IPS-18c (cell line): ENCODE measurements around the gene FRAS1.
"Not testable (repeated sequence)": the region's sequence is repeated elsewhere in the genome, so short reads cannot be mapped to it uniquely, and the experiment has no call there.

ENCODE experiments used
- H3K4me3 ChIP-seq: 2 replicates; pipeline ENCODE4 v1.7.0; 2013; ENCODE audit warnings: low read depth, mild to moderate bottlenecking, low read length, moderate library complexity; ENCODE audit not compliant: insufficient read depth
- H3K9me3 ChIP-seq: one replicate; pipeline ENCODE4 v1.6.1; 2013; ENCODE audit warnings: mild to moderate bottlenecking, low read length, moderate library complexity; ENCODE audit not compliant: control insufficient read depth, insufficient read depth

FRAS1 gene

DNA sequence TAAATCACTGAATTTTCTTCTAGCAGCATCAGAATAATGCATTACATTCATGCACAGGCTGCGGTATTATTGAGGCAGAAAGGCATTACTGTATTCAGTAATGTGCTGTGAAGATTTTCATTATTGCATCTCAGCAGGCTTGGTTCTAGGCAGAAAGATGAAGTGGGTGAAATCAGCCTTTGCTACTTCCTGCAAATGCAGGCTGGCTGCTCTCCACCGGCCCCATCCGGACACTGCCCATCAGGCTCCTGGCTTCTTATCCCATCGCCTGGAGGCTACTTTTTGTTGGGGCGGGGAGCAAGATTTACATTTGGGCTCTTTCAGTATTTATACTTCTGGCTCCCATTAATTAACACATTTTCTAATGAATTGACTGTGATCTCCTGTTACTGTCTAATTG is 117.8 kb downstream of the FRAS1 start:
- Histone ChIP-seq H3K9me3 (no peaks in the 10 kb centered on the region), H3K4me3 (no peak overlapping the region)

DNA sequence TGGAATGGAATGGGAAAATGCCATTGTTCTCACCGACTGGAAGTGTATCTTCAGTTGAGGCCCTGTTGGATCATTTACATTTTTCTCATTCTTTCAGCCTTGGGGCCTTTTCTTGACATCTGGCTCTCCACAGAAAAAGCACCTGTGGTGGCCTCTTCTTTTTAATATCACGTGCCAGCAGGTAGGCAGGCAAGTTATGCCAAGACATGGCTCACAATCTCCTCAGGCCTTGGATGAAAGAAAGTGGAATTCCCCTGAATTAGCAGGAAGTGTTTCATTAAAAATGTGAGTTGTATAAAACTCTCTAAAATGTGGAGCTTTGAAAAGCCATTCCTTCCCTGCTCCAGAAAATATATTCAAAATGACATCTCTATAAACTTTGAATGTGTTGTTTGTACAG is 122.1 kb downstream of the FRAS1 start:
- Histone ChIP-seq H3K4me3 (no peak overlapping the region), H3K9me3 (no peaks in the 10 kb centered on the region)

DNA sequence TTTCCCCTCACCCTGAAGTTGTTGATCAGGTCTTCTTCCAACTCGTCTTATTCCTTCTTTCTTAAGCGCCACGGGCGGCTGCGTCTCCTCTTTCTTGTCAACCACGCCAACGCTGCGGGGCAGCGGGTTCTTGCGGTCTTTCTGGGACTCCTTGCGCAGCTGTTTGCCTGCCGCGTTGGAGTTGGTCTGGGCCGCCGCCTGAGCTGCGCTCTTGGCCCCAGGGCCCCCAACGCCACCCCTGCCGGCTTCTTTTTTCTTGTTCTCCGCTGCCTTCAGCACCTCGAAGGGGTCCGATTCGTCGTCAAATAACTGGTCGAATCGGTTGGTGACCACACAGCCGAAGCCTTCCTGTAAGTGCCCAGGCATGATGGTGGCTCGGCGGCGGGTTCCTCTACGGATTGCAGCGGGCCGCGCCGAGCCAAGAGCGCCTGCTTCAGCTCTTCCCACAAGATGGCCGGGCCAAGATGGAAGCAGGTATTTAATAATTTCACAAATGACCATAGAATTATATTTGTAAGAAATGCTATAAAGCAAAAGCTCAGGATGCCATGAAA is 124.6 kb downstream of the FRAS1 start:
- H3K9me3 ChIP-seq, H3K4me3 ChIP-seq: not testable (repeated sequence)

DNA sequence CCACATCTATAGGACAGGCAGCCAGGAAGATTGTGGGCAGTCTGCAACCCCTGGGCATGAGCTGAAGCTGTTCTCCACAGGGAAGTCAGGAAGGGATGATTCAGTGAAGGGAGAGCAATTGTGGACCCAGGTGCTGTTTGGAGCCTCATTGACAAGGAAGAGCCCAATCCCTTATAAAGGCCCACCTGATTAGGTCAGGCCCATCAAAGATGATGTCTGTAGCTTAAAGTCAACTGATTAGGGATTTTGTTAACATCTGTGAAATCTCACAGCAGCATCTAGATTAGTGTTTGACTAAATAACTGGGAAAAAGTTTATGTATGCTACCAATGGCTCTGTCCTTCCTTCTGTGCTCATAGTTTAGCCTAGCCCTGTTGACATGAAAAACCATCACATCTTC is 127.5 kb downstream of the FRAS1 start:
- Histone ChIP-seq H3K9me3 (no peaks in the 10 kb centered on the region), H3K4me3 (no peak overlapping the region)

DNA sequence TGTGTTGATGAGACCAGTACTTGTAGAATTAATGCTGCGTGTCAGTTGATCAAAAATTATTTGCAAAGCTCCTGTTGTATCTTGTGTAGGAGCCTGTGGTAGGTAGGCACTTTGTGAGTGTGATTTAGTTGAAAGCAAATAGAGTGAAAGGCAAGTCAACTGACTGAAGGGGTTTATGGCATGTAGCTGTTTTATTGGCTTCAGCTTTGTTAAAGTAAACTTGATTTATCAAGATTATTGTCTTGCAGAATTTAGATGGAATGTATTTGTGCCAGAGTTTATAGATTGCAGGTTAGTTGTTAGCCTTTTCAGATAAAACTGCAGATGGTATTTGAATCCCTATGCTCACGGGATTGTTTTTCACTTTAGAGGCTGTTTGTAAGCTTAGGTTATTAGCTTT is 128.0 kb downstream of the FRAS1 start:
- H3K4me3 ChIP-seq = no peak overlapping the region
- H3K9me3 ChIP-seq = no peaks in the 10 kb centered on the region

DNA sequence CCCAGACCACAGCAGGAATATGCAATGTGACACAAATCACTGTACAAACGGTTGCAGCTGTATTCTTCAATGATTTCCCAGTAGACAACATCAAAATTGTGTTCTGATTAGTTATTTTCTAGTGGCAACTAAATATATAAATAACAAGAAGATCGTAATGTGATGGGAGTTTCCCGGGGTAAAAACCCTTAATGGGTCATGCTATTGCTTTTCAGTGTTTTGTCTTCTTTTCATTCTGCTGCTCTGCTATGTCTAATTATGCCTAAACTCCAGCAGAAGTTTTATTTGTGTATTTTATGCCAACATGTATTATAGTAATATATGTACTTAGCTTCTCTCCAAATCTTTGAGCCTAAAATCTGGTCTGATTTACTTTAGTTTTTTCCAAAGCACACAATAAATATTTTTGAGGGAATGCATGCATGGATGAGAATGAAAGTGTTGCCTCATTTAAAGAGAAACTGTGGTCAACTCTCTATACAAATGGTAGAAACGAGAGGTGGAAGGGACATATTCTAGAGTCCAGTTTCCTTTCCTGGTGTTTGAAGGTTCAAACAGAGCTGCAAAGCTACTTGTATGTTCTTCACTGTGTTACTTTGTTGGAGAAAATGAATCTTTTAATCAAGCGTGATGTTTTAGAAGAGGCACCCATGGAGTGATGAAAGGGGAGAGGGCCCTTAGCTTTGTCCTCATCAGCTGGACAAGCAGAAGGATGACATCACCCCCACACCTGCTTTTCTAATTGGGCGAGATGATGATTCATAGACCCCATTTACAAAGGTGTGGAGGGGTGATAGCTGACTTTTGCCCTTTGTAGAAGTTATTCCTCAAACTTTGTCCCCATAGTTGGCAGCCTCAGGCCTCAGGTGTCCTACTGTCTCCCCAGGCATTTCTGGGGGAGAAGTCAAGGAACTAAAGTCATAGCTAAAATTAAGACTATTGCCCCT is 129.7 kb downstream of the FRAS1 start:
- H3K4me3 ChIP-seq = no peak overlapping the region
- H3K9me3 ChIP-seq = no peaks in the 10 kb centered on the region

DNA sequence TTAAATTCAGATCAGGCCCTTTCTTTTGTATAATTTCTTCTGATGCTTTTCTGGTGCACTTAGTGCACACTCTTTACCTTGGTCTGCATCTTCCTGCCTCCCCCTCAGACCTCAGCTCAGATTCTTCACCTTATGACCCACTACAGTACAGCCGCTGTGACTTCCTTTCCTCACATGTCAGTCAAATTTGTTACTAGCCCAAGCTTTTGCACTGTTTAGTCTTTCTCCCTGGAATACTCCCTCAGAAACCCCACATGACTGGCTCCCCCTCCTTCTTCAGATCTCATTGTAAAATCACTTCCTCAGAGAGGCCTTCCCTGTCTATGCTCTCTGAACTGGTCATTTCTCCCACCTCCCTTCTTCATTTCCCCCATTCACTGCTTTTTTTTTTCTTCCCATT is 132.9 kb downstream of the FRAS1 start:
- Histone ChIP-seq H3K9me3 (no peaks in the 10 kb centered on the region), H3K4me3 (no peak overlapping the region)

DNA sequence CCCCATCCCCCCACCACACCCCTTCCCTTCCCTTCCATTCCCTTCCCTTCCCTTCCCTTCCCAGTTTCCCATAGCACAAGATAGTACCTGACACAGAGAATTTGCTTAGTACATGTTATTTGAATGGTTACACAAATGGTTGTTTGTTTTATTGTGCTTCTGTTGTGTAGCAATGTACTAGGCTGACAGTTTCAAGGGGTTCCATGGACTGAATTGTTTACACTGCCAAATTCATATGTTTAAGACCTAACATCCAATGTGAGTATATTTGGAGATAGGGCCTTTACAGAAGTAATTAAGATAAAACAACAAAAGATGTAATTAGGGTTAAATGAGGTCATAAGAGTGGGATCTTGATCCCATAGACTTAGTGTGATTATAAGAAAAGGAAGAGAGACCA is 133.5 kb downstream of the FRAS1 start:
- Histone ChIP-seq H3K9me3 (no peaks in the 10 kb centered on the region), H3K4me3 (no peak overlapping the region)

DNA sequence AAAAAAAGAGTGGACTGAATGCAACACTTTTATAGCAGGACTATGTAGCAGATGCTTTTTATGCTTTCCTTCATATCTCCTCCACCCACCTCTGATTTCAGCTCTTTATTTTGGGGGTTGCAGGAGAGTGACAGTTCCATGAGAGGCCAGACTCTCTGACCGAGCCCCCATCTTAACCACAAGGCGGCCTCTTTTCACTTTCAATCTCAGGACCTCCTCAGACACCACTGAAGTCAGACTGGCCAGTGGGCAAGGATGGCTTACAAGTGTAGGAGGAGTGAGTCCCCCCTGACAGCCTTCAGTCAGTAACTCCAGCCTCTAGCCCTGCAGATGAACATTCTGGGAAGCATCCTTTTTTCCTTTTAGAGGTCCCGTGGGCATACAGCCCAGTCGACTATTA is 140.8 kb downstream of the FRAS1 start:
- no peaks in the 10 kb centered on the region for H3K9me3 ChIP-seq
- no peak overlapping the region for H3K4me3 ChIP-seq

DNA sequence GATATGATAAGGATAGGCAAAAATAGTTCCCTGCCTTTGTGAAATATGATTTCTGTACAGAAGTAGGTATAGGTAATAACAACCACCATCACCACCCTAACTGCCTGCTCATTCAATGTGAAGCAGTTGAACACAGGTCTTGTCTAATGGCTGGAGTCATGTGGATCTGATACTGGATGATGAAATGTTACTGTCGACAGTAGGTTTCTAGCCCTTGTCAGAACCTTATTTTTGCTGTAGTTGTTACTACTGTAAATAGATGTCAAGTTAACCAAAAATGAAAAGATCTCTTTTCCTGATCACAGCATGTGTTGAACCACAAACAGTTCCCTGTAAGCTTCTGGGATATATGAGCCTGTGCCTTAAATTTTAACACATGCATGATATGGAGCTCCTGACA is 142.9 kb downstream of the FRAS1 start:
- H3K9me3 ChIP-seq = no peaks in the 10 kb centered on the region
- no peak overlapping the region for H3K4me3 ChIP-seq

DNA sequence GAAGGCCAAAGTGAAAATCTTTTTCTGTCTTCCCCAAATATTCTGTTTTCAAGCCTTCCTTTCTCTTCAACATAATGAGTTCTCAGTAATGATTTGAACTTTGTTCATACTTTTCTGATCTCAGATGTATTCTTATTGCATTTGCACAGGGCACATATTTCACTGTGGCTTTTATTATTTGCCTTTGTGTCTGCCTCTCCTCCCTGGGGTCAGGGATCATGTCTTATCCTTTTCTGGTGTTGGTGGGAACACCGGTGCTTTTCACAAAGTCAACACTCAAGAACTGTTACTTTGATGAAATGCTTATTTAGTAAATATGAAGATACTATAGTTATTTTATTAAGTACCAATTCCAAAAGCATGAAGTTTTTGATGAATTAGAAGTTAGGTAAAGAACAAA is 143.8 kb downstream of the FRAS1 start:
- Histone ChIP-seq H3K9me3 (no peaks in the 10 kb centered on the region), H3K4me3 (no peak overlapping the region)

DNA sequence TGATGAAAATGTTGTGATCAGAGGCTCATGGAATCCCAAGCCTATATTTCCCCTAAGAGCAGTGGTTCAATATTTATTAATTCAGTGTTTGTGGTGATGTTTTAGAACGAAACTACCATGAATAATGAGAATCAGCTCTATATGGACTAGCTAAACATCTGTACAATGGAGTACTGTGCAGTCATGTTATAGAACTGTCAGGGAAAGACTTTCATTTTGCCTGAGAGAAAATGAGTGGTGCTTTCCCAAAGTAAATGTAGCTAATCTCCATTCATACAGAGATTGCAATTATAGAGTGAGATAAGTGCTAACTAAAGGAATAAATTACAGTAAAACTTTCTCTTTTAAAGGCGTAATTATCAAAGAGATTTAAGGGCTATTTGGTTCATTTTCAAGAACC is 147.1 kb downstream of the FRAS1 start:
- H3K4me3 ChIP-seq = no peak overlapping the region

DNA sequence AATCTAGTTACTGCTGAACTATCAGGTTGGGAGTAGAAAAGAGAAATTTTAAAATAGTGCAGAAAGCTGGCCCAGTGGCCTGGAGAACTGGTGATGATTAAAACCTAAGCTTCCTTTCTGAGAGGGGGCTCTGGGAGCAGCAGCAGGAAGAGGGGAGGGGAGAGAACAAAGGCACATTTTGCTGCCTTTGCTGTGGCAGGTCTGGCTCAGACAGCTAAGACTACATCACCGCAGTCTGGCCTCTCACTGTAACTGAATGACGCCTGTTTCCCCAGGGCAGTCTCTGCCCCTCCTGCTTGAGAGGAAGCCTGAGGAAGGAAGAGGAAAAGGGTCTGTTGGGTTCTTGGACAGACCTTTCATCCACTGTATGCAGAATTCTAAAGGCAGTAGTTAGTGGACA is 148.5 kb downstream of the FRAS1 start:
- H3K4me3 ChIP-seq = no peak overlapping the region
- no peaks in the 10 kb centered on the region for H3K9me3 ChIP-seq

More for the DNA sequence above, 147.1 kb downstream of the FRAS1 start:
- no peaks in the 10 kb centered on the region for H3K9me3 ChIP-seq

DNA sequence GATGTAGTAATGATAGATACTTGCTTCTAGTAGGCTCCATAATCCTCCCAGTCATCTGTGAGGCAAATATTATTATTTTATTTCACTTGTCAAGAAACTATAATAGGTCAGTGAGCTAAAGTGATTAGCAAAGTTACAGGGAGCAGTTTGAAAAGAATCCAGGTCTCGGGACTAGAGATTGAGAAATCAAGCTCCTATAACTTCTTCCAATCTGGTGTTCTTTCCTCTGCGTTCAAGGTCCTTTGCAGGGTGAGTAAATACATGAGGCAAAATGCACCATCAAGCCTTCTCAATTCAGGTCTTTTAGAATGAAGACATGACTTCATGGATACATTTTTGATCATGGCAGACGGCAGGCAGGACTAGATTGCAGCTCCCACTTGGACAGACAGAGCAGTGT is 150.4 kb downstream of the FRAS1 start:
- H3K9me3 ChIP-seq = no peaks in the 10 kb centered on the region

DNA sequence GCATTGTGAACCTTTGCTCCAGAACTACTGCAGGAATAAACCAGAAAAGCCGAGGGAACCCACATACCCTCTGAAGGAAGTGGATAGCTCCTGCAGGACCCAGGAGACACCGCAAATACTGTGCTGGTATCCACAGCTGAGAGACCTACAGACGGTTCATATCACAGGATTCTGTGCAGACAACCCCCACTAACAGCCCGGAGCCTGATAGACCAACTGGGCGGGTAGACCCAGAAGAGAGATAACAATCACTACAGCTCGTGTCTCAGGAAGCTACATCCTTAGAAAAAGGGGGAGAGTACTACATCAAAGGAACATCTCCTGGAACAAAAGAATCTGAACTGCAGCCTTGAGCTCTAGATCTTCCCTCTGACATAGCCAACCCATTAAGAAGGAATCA is 150.8 kb downstream of the FRAS1 start:
- Histone ChIP-seq H3K9me3 (no peaks in the 10 kb centered on the region), H3K4me3 (no peak overlapping the region)

More for the DNA sequence above, 150.4 kb downstream of the FRAS1 start:
- no peak overlapping the region for H3K4me3 ChIP-seq

DNA sequence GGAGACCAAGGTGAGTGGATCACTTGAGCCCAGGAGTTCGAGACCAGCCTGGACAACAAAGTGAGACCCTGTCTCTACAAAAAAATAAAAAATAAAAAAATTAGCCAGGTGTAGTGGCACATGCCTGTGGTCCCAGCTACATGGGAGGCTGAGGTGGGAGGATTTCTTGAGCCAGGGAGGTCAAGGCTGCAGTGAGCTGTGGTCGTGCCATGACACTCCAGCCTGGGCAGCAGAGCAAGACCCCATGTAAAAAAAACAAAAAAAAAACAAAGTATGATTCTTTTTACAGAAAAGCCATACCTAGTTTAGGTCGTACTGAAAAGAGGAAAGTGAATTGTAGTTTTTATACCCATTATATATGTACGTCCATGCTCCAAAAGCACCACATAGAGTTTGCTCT is 151.8 kb downstream of the FRAS1 start:
- H3K9me3 ChIP-seq, H3K4me3 ChIP-seq: not testable (repeated sequence)

DNA sequence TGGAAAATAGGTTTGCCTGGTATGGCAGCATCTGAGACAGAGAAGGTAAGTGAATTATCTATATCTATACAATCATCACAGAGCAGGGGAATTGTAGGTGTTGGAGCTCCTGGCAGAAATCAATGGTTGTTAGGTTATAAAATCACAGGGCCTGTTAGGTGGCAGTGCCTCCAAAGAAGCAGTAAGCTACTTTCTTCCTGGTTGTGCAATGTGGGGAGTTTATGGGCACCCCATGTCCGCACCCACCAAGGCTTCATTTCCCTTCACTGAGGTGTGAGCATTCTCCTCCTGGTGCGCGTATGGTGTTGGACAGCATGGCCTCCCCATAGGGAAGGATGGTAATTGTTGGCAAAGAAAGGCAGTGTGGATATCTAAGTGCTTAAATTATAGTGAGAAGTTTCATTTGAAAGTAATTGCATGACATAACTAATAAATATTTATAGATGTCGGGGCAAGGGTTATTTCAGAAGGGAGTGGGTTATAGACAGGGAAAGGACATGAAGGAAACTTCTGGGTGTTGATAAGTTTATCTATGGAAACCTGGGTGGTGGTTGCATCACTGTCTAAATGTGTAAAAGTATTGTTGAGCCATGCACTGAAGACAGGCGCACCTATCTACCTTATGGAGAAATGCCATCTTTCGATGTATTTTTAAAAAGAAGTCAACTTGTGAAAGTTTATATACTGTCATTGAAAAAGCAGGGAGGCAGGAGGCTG is 153.7 kb downstream of the FRAS1 start:
- no peak overlapping the region for H3K4me3 ChIP-seq
- H3K9me3 ChIP-seq = no peaks in the 10 kb centered on the region

DNA sequence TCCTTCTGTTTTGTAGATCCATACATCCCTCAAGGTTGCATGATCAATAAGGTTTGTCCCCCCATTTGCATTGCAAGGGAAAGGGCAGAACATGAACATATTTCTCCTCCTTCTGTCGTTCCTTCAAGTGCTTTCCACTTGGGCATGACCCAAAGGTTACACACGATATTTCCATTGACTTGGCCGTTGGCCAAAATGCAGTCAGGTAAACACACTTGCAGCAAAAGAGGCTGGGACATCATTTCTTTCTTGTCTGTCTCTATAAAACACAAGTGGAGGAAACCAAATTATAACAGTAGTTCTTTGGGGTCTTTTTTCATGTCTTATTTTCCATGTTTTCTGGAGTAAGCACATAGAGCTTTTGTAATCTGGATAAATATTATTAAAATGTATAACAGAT is 156.1 kb downstream of the FRAS1 start:
- H3K4me3 ChIP-seq = no peak overlapping the region
- H3K9me3 ChIP-seq = no peaks in the 10 kb centered on the region
